ENCODE data around the gene DKC1. TPM values are rescaled to one million over a fixed set of nuclear protein-coding genes. Genes with fewer than 3 reads are reported as not detected.

The DKC1 gene
- total RNA-seq, 2 donors from 2014 or later: 72.8 to 142 TPM

DNA sequence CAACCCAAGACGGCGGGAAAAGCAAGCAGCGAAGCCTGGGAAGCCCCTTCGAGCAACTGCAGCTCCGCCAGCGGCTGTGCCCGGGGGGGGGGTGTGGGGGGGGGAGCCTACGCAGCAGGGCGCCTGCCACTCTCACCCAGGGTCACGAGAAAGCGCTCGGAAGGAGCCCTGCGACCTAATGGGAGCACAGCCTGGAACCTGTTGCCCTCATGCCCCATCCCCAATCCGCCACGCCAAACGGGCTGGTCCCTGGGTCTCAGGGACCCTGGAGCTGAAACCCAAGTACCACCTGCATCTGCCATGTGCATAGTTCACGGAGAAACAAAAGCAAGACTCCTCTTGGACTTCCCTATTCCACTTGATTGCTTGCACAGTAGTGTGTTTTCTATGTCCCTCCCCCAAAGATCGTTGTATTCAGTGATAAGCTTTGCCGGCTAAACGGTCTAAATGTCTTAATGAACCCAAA lies 11.4 kb upstream of the DKC1 start:
- Mint-ChIP-seq H3K4me3 (peak overlapping the region; percentile 80), H3K36me3 (ENCODE audit: low read depth) (no peaks in the 10 kb centered on the region), H3K27me3 (no peaks in the 10 kb centered on the region), H3K27ac (no peak overlapping the region), H3K9me3 (no peaks in the 10 kb centered on the region), H3K4me1 (peaks cover 5% of the 10 kb centered on the region)
- ATAC-seq (replicated peaks): no peak

- Mint-ChIP-seq H3K4me3 (peak overlapping the region; percentile 80), H3K4me1 (peaks cover 5% of the 10 kb centered on the region), H3K27ac (no peak overlapping the region), H3K27me3 (no peaks in the 10 kb centered on the region), H3K9me3 (no peaks in the 10 kb centered on the region), H3K36me3 (ENCODE audit: low read depth) (no peaks in the 10 kb centered on the region)
- no peak for ATAC-seq (replicated peaks)
Observed at GRCh38 chrX:154751669-154752271, 10.9 kb upstream of the DKC1 start.

GRCh38 chrX:154758696-154759095 lies 4.0 kb upstream of the DKC1 start:
- Mint-ChIP-seq H3K27me3 (no peaks in the 10 kb centered on the region), H3K9me3 (no peaks in the 10 kb centered on the region), H3K4me3 (no peak overlapping the region), H3K36me3 (ENCODE audit: low read depth) (peaks cover 6% of the 10 kb centered on the region), H3K4me1 (no peaks in the 10 kb centered on the region), H3K27ac (no peak overlapping the region)
- ATAC-seq (replicated peaks): no peak

- H3K27me3 Mint-ChIP-seq: no peaks in the 10 kb centered on the region
- H3K36me3 Mint-ChIP-seq (ENCODE audit: low read depth): peaks cover 36% of the 10 kb centered on the region
- H3K4me1 Mint-ChIP-seq: peaks cover 5% of the 10 kb centered on the region
- H3K9me3 Mint-ChIP-seq: no peaks in the 10 kb centered on the region
- H3K27ac Mint-ChIP-seq: peak overlapping the region; percentile 83
- H3K4me3 Mint-ChIP-seq: peak overlapping the region; percentile 86
- no peak for ATAC-seq (replicated peaks)
Observed at GRCh38 chrX:154761977-154762536, 607 bp upstream of the DKC1 start.

GRCh38 chrX:154774622-154775021 lies 12.0 kb downstream of the DKC1 start:
- peak overlapping the region; percentile 52 for H3K27ac Mint-ChIP-seq
- no peaks in the 10 kb centered on the region for H3K9me3 Mint-ChIP-seq
- no peaks in the 10 kb centered on the region for H3K27me3 Mint-ChIP-seq
- no peak for ATAC-seq (replicated peaks)
- H3K4me1 Mint-ChIP-seq: peaks cover 13% of the 10 kb centered on the region
- peaks cover 84% of the 10 kb centered on the region for H3K36me3 Mint-ChIP-seq (ENCODE audit: low read depth)
- no peak overlapping the region for H3K4me3 Mint-ChIP-seq

- Mint-ChIP-seq H3K4me3 (peak overlapping the region; percentile 33), H3K9me3 (no peaks in the 10 kb centered on the region), H3K36me3 (ENCODE audit: low read depth) (peaks cover 74% of the 10 kb centered on the region), H3K27me3 (no peaks in the 10 kb centered on the region), H3K27ac (no peak overlapping the region), H3K4me1 (peaks cover 13% of the 10 kb centered on the region)
- ATAC-seq (replicated peaks): peak; percentile 80
Observed at GRCh38 chrX:154775419-154776349, 13.0 kb downstream of the DKC1 start.

DNA sequence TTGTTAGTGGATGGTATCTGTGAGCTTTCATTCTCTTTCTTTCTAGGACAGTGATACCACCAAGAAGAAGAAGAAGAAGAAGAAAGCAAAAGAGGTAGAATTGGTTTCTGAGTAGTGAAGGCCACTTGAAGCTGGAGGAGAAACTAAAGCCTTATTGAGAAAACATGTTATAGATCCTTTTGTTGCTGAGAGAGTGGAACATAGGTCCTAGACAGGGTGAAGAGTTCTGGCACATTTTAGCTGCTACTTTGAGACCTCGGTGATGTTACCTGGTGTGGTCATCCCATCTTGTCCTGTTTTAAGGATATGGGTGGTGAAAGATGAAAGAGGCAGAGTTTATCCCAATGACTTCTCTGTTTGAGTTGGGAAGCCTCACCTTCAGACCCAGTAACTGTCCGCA lies 14.1 kb downstream of the DKC1 start:
- H3K27ac Mint-ChIP-seq: peak overlapping the region; percentile 59
- ATAC-seq (replicated peaks): no peak

GRCh38 chrX:154779261-154779660 lies 16.6 kb downstream of the DKC1 start:
- no peak for ATAC-seq (replicated peaks)
- Mint-ChIP-seq H3K27me3 (no peaks in the 10 kb centered on the region), H3K9me3 (no peaks in the 10 kb centered on the region), H3K27ac (no peak overlapping the region), H3K36me3 (ENCODE audit: low read depth) (peaks cover 44% of the 10 kb centered on the region), H3K4me1 (peaks cover 16% of the 10 kb centered on the region), H3K4me3 (no peak overlapping the region)

More for the DNA sequence above, 14.1 kb downstream of the DKC1 start:
- Mint-ChIP-seq H3K27me3 (no peaks in the 10 kb centered on the region), H3K4me1 (peaks cover 9% of the 10 kb centered on the region), H3K36me3 (ENCODE audit: low read depth) (peaks cover 63% of the 10 kb centered on the region), H3K9me3 (no peaks in the 10 kb centered on the region), H3K4me3 (peak overlapping the region; percentile 33)

GRCh38 chrX:154780968-154781367 lies 18.3 kb downstream of the DKC1 start:
- peaks cover 13% of the 10 kb centered on the region for H3K4me1 Mint-ChIP-seq
- no peaks in the 10 kb centered on the region for H3K9me3 Mint-ChIP-seq
- H3K36me3 Mint-ChIP-seq (ENCODE audit: low read depth): peaks cover 27% of the 10 kb centered on the region
- no peak for ATAC-seq (replicated peaks)
- no peak overlapping the region for H3K4me3 Mint-ChIP-seq
- H3K27ac Mint-ChIP-seq: no peak overlapping the region
- no peaks in the 10 kb centered on the region for H3K27me3 Mint-ChIP-seq

GRCh38 chrX:154784149-154784995 lies 21.7 kb downstream of the DKC1 start:
- H3K27me3 Mint-ChIP-seq: no peaks in the 10 kb centered on the region
- H3K9me3 Mint-ChIP-seq: no peaks in the 10 kb centered on the region
- H3K27ac Mint-ChIP-seq: no peak overlapping the region
- H3K4me3 Mint-ChIP-seq: peak overlapping the region; percentile 54
- no peak for ATAC-seq (replicated peaks)
- no peaks in the 10 kb centered on the region for H3K36me3 Mint-ChIP-seq (ENCODE audit: low read depth)
- peaks cover 13% of the 10 kb centered on the region for H3K4me1 Mint-ChIP-seq

GRCh38 chrX:154785716-154786115 lies 23.1 kb downstream of the DKC1 start:
- Mint-ChIP-seq H3K9me3 (no peaks in the 10 kb centered on the region), H3K36me3 (ENCODE audit: low read depth) (peaks cover 4% of the 10 kb centered on the region), H3K27me3 (no peaks in the 10 kb centered on the region), H3K4me1 (peaks cover 13% of the 10 kb centered on the region), H3K4me3 (no peak overlapping the region), H3K27ac (no peak overlapping the region)
- ATAC-seq (replicated peaks): no peak

GRCh38 chrX:154791467-154791866 lies 28.8 kb downstream of the DKC1 start:
- H3K9me3 Mint-ChIP-seq: no peaks in the 10 kb centered on the region
- no peak for ATAC-seq (replicated peaks)
- peaks cover 4% of the 10 kb centered on the region for H3K36me3 Mint-ChIP-seq (ENCODE audit: low read depth)
- H3K27me3 Mint-ChIP-seq: no peaks in the 10 kb centered on the region
- H3K4me1 Mint-ChIP-seq: no peaks in the 10 kb centered on the region
- no peak overlapping the region for H3K27ac Mint-ChIP-seq
- H3K4me3 Mint-ChIP-seq: no peak overlapping the region

DNA sequence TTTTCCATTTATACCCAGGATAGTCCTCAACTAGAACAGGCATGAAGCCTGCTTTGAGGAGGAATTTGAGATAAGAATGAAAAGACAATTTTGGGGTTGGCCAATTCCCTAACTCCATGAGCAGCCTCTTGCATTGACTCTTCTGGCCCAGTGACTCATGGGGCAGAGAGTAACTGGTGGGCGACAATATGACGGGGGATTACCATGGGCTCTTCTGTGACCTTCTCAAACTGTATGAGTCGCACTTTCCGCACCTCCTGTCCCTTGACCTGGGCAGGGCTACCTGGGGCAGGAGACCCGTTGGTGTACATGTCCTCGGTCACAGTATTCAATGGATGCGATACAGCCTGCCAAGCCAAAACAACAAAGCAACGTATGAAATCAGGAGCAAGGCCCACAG lies 29.3 kb downstream of the DKC1 start:
- no peak overlapping the region for H3K4me3 Mint-ChIP-seq
- no peaks in the 10 kb centered on the region for H3K4me1 Mint-ChIP-seq
- H3K27me3 Mint-ChIP-seq: no peaks in the 10 kb centered on the region
- H3K9me3 Mint-ChIP-seq: no peaks in the 10 kb centered on the region
- no peak overlapping the region for H3K27ac Mint-ChIP-seq
- peak; percentile 50 for ATAC-seq (replicated peaks)
- H3K36me3 Mint-ChIP-seq (ENCODE audit: low read depth): peaks cover 4% of the 10 kb centered on the region

Measured in activated T-helper 17 cell treated with anti-CD3 and anti-CD28 coated beads, Interleukin-2, amount 50 U/mL, for 72 hours (primary cell).